Activated CD8-positive, alpha-beta memory T cell treated with anti-CD3 and anti-CD28 coated beads for 36 hours (primary cell): ENCODE results near the gene VWA5A. TPM values are rescaled to one million over a fixed set of nuclear protein-coding genes. Genes with fewer than 3 reads are reported as not detected.
"Not testable (repeated sequence)": the region's sequence is repeated elsewhere in the genome, so short reads cannot be mapped to it uniquely, and the experiment has no call there.

Experiments used
- CTCF ChIA-PET: fragments of 350-600 bp; sonication (Branson Sonifier 250); formaldehyde crosslinking; loops from one replicate; lab custom pipeline; 2021; ENCODE audit warnings: antibody characterized with exemption; lab: Charles Lee
- POLR2A ChIA-PET: fragments of 350-600 bp; sonication (Branson Sonifier 250); formaldehyde crosslinking; loops from one replicate; lab custom pipeline; 2021; ENCODE audit warnings: antibody characterized with exemption; lab: Charles Lee
- total RNA-seq, 2 experiments: library from RNA; stranded (reverse); gene quantifications; one replicate each; pipeline ENCODE4 v1.2.3, GENCODE V29; 2021

Gene VWA5A
- total RNA-seq, 2 experiments from 2014 or later, result 2.3 to 3.0 TPM

DNA sequence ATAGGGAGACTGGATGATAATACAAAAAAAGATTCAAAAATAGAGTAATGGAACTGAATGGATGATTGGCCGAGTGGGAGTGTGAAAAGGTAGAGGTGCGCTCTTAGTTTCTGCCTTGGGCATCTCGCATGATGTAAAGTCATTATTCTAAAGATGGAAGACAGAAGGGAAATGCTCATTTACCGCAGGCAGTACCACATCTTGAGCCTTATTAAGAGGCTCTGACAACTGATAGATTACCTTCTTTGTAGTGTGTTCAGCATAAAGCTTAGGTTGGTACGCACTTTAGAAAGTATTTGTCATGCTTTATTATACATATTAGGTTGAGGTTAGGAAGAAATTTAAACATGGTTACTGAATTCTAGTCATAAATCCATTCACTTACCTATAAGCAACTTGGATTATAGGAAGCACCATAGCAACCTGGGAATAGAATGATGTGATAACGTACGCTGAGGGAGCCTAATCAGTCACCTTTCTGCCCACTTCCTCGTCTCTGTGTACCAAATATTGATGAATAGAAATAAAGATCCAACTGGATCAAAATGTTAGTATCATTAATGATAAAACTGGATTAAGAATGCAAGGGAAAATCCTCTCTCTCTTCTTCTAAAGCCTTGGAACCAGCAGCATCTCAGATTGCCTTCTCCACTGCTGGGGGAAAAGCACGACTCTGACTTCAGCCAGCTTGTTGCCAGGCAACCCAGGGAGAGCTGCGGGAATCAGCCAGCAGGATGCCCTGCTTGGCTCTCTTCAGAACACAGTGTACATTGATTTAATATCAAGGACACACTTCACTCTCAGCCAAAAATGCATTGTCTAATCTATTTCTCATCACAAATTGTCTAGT, 29.0 kb upstream of the VWA5A start:
- POLR2A ChIA-PET, result no interaction called here
- CTCF ChIA-PET, result no interaction called here

DNA sequence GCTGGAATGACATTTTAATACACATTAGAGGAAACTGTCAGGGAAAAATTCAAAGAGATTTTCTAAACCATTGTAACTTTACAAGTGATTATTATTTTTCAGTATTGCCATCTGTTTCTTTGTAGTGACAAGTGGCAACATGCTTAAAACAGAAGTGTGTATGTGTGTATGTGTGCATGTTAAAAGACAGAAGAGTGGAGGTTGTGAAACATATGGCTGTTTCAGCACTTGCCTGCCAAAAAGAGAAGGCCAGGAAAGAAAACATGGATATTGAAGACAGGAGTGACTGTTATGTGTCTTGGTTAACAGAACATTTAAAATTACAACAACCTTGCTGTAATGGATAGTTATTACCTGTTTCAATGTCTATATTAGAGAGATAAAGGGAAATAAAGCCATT, 24.3 kb upstream of the VWA5A start:
- CTCF ChIA-PET, result no interaction called here
- POLR2A ChIA-PET, result no interaction called here

DNA sequence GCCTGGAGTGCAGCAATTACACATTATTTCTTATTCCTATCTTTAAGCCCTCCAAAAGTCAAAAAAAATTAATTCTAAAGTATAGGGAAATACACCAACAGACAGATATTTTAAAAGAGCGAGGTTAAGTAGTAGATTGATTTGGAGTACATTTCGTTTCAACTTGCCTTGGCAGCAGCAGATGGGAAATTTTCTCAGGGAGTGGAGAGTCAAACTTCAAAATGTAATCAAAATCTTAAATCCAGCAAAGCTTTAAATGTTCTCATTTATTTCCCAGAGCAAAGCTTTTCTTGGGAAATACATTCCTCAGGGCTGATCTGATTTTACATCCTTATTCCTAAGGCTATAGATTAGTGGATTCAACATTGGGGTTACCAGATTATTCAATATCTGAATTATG, 21.9 kb upstream of the VWA5A start:
- ChIA-PET CTCF (interaction anchor here (1.4 kb wide), 1 partner anchor 22 kb away, joined by 3 read pairs; no protein-coding TSS in a partner anchor), POLR2A (no interaction called here)

DNA sequence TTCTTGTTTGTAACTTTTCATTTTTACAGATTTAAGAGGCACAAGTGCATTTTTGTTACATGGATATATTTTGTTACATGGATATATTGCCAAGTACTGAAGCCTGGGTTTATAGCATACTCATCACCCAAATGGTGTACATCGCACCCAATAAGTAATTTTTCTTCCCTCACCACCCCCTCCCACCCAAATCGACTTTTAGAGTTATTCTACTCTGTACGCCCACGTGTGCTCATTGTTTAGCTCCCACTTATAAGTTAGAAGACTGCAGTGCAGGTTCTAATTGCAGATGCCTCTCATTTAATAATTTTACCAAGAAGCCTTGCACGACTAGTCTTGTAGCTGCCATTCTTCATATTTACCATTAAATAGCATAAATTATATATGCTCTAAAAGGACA, 20.5 kb upstream of the VWA5A start:
- ChIA-PET CTCF (no interaction called here), POLR2A (no interaction called here)

DNA sequence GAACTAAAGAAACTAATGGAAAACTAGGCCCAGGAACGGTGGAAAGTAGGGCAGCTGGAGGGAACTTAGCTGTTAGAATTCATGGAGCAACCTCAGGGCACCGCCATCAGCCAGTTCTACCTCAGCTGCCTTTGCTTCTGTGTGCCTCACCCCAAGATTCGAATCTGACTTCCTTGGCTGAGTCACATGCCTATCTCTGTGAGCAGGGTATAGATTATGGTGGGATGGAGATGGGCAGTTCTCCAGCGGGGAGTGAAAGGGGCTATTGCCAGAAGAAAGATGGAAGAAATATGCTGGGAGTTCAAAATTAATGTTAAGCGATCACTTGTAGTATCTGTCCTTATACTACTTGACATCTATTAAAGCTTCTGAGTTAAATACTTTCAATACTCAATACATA, 18.9 kb upstream of the VWA5A start:
- POLR2A ChIA-PET, result no interaction called here

DNA sequence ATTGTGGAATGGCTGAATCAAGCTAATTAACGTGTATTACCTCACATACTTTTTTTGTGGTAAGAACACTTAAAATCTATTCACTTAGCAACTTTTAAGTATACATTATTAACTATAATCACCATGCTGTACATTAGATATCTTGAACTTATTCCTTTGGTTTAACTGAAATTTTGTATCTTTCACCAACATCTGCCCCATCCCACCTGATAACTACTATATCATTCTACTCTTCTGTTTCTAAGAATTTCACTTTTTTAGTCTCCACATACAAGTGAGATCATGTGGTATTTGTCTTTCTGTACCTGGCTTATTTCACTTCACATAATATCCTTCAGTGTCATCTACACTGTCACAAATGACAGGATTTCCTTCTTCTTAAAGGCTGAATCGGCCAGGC, 17.1 kb upstream of the VWA5A start:
- CTCF ChIA-PET, result no interaction called here

More for the DNA sequence above, 18.9 kb upstream of the VWA5A start:
- CTCF ChIA-PET, result no interaction called here

DNA sequence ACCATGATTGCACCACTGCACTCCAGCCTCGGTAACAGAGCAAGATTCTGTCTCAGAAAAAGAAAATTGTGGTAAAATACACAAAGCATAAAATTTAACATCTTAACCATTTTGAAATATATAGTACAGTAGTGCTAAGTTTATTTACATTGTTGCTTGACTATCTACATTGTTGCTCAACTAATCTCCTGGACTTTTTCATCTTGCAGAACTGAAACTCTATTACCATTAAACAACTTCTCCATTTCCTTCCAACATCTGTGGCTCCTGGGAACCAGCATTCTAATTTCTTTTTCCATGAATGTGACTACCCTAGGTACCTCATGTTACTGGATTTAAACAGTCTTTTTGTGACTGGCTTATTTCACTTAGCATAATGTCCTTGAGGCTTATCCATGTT, 13.5 kb upstream of the VWA5A start:
- POLR2A ChIA-PET, result no interaction called here
- CTCF ChIA-PET, result no interaction called here

More for the DNA sequence above, 17.1 kb upstream of the VWA5A start:
- POLR2A ChIA-PET, result no interaction called here

DNA sequence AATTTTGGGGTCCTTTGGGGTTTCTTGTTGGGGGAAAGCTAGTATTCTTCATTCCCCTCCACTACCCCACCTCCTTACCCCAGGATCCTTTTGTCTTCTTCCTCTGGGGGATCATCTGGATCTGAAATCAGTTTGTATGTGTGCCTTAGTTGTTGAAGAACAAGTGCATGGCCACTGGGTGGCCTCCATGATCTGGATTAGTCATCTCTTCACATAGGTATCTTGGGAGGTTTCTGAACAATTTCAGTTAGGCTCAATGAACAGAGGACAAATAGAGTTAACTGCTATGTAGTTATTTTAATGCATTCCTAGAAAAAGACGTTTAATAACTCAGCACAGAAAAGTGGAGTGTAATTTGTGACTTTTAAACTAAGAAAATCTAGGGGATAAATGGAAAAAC, 7.1 kb upstream of the VWA5A start:
- ChIA-PET CTCF (no interaction called here), POLR2A (no interaction called here)

DNA sequence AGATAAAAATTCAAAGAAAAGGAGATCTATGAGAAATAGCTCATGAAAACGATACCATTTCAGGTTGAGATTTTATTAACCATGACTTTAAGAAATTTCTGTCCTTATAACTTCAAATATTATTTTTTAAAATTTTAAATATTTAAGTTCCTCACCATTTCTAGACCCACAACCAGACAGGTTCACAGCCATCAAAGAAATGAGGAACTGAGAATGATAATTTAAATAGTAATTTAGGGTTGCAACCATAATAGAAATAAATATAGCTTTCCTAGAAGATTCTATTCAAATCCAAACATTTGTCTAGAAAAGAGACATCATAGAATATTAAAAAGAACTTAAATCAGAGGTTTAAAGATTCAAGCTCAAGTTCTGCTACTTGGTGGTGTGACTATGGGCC, 5.9 kb upstream of the VWA5A start:
- ChIA-PET POLR2A (no interaction called here), CTCF (no interaction called here)

DNA sequence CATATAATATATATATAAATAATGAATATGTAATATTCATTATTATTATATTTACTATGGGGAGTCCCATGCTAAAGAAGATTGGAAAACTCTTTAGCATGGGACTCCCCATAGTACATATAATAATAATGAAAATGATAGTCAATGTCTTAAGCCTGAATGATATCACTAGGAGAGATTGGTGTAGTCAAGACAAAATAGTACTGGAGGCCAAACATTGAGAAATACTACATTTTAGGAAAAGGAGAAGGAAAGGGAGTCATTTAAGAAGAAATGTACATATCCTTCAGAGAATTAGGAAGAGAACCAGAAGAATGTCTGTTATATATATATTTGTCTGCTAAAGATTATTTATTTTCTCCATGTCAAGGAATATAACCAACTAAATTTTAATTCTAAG, 5.0 kb upstream of the VWA5A start:
- POLR2A ChIA-PET, result no interaction called here

DNA sequence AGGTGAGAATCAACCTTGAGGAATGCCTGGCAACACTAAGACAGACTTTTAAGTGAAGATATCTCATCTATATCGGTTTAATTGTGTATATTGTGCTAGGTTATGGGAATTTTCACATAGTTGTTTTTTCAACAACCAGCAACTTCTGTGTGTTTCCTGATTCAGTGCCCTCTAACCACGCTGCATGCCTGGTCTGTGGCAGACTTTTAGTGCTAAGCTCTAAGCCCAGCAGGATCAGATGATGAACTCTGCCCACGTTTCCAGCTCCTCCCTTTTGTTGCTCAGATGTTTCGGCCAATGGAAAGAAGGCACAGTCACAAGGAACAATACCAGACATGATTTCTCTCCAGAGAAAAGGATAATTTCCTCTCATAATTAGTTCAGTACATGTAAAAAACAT, 1.4 kb upstream of the VWA5A start:
- ChIA-PET CTCF (no interaction called here), POLR2A (no interaction called here)

More for the DNA sequence above, 5.0 kb upstream of the VWA5A start:
- CTCF ChIA-PET, result no interaction called here

DNA sequence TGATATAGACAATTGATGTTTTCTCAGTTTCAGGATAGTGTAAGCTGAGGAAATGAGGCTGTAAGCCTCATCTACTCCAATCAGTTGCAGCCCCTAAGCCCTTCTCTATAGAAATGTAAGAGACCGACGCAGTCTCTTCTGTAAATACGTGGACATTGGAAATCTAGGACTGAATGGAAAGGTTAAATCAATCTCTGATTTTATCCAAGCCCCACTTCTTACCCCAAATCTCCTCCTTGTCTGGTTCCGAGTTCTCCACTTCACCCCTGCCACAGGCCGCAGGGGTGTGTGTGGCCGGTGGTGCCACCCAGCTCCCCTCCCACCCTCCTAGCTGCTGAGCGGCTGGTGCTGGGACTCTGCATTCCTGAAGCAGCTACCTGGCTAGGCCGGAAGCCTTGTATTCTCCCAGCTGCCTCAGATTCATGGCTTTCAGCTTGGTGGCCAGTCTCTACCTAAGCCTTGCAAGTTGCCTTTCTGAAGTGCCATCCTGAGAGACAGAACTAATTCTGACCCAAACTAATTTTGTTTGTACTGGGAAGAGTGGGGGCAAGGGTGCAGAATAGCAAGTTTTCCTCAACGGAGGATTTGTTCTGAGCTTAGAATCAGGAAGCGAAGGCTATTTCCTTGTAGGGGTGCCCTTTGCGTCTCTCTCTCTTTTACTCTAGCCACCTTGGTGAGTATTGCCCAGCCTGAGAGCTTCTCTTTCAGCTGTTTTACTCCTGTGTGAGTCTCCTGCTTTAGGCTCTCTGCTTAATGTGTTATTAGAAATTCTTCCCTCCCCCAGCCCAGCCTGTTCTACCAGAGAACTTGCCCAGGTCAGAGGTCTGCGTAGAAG, 749 bp downstream of the VWA5A start:
- POLR2A ChIA-PET, result no interaction called here
- CTCF ChIA-PET, result no interaction called here

DNA sequence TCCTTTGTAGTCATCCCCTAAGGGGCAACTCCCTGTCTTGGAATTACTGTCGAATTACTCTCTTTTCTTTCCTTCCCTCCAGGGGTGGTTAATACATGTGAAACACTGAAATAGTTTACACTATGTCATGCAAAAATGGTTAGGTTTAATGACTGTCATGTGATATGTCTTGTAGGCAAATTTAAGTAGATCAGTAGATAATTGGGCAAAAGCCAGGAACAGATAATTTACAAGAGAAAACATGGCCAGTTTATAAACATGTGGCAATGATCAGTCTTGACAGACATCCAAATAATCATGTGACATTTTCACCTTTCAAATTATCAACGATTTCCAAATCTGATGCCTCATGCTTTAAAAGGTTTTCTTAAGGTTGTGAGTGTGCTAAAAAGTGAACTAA, 3.9 kb downstream of the VWA5A start:
- ChIA-PET CTCF (no interaction called here), POLR2A (no interaction called here)

DNA sequence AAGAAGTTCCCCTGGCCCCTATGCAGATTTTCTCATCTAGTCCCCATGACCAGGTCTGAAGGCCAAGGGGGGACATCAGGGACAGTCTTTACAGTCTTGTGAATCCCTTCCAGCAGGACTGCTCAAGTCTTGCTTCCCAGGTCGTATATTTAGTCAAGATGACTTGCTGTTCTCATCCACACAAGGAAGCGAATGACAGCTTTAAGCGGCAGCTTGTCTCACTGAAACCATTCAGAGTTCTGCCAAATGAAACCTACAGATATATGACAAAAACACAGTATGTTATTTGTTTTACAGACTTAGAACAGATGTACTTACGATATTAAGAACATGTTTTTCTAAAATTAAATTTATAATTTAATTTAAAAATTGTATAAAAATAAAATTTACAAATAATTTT, 5.6 kb downstream of the VWA5A start:
- CTCF ChIA-PET, result no interaction called here
- POLR2A ChIA-PET, result no interaction called here

DNA sequence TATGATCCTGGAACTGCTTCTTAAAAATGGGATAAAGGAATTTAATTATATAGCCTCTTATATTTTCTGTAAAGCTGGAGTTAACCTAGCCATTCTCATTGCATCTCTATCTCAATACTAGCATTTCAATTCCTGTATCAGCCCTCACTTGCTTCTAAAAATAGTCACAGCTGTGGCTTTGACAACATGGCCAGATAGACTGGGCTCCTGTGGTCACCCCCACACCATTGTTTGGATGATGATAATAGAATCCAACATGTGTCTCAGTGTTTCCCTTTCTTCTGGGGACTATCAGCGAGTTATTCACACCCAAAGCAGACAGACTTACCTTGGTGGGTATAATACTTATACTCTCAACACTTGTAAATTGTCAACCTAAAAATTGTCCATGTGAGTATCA, 6.9 kb downstream of the VWA5A start:
- POLR2A ChIA-PET, result no interaction called here
- CTCF ChIA-PET, result no interaction called here

DNA sequence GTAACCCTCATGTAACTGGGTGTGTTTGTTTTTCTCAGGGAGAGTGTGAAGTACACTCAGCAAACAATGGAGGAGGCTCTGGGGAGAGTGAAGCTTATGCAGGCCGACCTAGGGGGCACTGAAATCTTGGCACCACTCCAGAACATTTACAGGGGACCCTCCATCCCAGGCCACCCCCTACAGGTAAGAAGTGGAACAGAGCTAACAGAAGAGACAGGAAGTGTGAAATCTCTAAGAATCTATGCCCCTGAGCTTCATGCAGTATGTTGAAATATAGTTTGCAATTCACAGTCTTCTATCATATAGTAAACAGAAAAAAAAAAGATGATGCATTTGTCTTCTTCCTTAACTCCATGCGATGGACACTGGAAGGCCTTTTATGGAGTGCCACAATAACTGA, 8.4 kb downstream of the VWA5A start:
- ChIA-PET CTCF (no interaction called here), POLR2A (no interaction called here)

DNA sequence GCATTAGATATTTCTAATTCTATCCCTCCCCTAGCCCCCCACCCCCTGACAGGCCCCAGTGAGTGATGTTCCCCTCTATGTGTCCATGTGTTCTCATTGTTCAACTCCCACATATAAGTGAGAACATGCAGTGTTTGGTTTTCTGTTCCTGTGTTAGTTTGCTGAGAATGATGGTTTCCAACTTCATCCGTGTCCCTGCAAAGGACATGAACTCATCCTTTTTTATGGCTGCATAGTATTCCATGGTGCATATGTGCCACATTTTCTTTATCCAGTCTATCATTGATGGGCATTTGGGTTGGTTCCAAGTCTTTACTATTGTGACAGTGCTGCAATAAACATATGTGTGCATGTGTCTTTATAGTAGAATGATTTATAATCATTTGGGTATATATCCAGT, 11.9 kb downstream of the VWA5A start:
- POLR2A ChIA-PET, CTCF ChIA-PET: not testable (repeated sequence)

DNA sequence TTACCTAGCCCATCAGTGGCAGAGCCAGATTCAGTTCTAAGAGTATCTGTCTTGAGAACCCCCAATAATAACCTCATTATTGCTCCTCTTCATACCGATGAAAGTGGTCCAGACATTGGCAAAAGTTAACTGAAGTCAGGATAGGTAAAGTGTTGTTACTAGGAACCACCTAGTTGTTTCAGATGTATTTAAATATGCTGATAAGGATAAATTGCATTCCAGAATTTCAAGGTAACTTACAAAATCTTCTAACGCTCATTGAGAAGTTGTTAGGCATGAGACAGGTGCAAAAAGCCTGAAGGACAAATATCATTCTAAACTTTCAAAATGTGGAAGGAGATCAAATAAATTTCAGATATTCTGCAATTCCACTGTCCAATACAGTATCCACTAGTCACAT, 27.8 kb downstream of the VWA5A start:
- CTCF ChIA-PET, result no interaction called here
- POLR2A ChIA-PET, result no interaction called here

DNA sequence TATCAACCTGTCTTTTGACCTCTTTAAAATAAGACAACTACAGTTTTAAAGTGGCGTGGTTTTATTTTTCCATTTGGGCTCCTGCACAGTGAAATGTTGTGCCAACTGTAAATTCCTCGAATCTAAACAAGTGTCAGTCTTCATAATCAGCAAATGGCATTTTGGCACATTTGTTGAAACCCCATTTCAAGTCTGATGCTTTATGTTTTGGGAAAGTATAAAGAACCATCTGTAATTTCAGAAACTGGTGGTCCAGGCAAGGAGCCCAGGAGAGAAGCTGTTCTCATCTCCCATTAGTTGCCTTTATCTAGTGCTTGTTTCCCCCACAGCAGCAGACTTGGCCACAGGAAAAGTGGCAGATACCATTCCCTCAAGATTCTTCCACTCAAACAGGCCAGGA, 32.7 kb downstream of the VWA5A start:
- POLR2A ChIA-PET, result no interaction called here
- CTCF ChIA-PET, result no interaction called here

DNA sequence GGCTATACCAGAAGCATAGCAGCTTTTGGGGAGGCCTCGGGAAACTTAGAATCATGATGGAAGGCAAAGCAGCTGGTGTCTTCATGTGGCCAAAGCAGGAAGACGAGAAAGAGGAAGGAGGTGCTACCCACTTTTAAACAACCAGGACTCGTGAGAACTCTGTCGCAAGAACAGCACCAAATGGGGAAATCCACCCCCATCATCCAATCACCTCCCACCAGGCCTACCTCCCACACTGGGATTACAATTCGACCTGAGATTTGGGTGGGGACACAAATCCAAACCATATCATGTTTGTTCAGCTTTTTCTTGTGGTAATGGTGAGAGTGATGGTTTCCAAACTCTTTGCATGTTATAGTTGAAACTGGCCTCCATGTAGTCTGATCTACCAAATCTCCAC, 35.4 kb downstream of the VWA5A start:
- CTCF ChIA-PET, result no interaction called here
- POLR2A ChIA-PET, result no interaction called here
